NT2/D1 (cell line): Measurements from ENCODE around the gene AMBRA1.

Experiments
- SUZ12 ChIP-seq: IDR thresholded peaks from 2 replicates; pipeline ENCODE4 v1.6.1; 2011; ENCODE audit not compliant: insufficient read length, insufficient read depth; ENCODE audit errors: extremely low read depth
- YY1 ChIP-seq: IDR thresholded peaks from 2 replicates; pipeline ENCODE4 v1.6.1; 2011; ENCODE audit not compliant: insufficient read length, insufficient read depth
- ZNF274 ChIP-seq: IDR thresholded peaks from 2 replicates; pipeline ENCODE4 v1.6.1; 2011; ENCODE audit warnings: mild to moderate bottlenecking, low read depth, low read length

- TF ChIP-seq ZNF274, result no peak
- TF ChIP-seq SUZ12, result no peak
- TF ChIP-seq YY1, result no peak
Observed at GRCh38 chr11:46617972-46618314, 24.1 kb upstream of the AMBRA1 start.
